Stomach smooth muscle (tissue), 2 donors: ENCODE measurements around the gene GBX1.

Experiments used
- H3K27ac ChIP-seq: one replicate; pipeline ENCODE4 v1.7.0; 2013; ENCODE audit warnings: mild to moderate bottlenecking, low read length, inconsistent platforms
- H3K27me3 ChIP-seq, 2 donors: one replicate each; pipeline ENCODE4 v1.7.0; 2013; ENCODE audit warnings: low read length in 2 of 2; ENCODE audit not compliant: insufficient read depth in 2 of 2, control insufficient read depth in 1 of 2
- H3K36me3 ChIP-seq, 2 donors: one replicate each; pipeline ENCODE4 v1.7.0; 2013; ENCODE audit warnings: low read length in 2 of 2; ENCODE audit not compliant: control insufficient read depth in 2 of 2, insufficient read depth in 2 of 2
- H3K4me1 ChIP-seq: one replicate; pipeline ENCODE4 v1.7.0; 2013; ENCODE audit warnings: low read length; ENCODE audit not compliant: control insufficient read depth, insufficient read depth
- H3K4me3 ChIP-seq, 2 donors: one replicate each; pipeline ENCODE4 v1.7.0; 2013; ENCODE audit warnings: low read length in 2 of 2
- H3K9ac ChIP-seq, 2 donors: one replicate each; pipeline ENCODE4 v1.7.0; 2013; ENCODE audit warnings: low read length in 2 of 2, mild to moderate bottlenecking in 1 of 2
- H3K9me3 ChIP-seq, 2 donors: one replicate each; pipeline ENCODE4 v1.7.0; 2013; ENCODE audit warnings: low read length in 2 of 2; ENCODE audit not compliant: control insufficient read depth in 2 of 2
- donor health status: healthy.
- donor health status: Pancreatic carcinoma.

GBX1 gene

GRCh38 chr7:151206914-151207313 is 39.4 kb upstream of the GBX1 start:
- H3K9ac ChIP-seq = no peak overlapping the region
- no peaks in the 10 kb centered on the region for H3K36me3 ChIP-seq
- no peak overlapping the region for H3K4me3 ChIP-seq
- no peaks in the 10 kb centered on the region for H3K9me3 ChIP-seq
- H3K27ac ChIP-seq = no peak overlapping the region
- peaks cover 9 to 13% of the 10 kb centered on the region in 2 donors for H3K27me3 ChIP-seq
- no peaks in the 10 kb centered on the region for H3K4me1 ChIP-seq

- Histone ChIP-seq H3K27me3 (peaks cover 9 to 14% of the 10 kb centered on the region in 2 donors), H3K27ac (no peak overlapping the region), H3K4me1 (no peaks in the 10 kb centered on the region), H3K9me3 (no peaks in the 10 kb centered on the region), H3K9ac (no peak overlapping the region), H3K36me3 (no peaks in the 10 kb centered on the region), H3K4me3 (no peak overlapping the region)
Measured at GRCh38 chr7:151205730-151206129, 38.2 kb upstream of the GBX1 start.

- Histone ChIP-seq H3K9ac (no peak overlapping the region), H3K36me3 (no peaks in the 10 kb centered on the region), H3K4me1 (peaks cover 4% of the 10 kb centered on the region), H3K9me3 (no peaks in the 10 kb centered on the region), H3K27ac (no peak overlapping the region), H3K27me3 (peaks cover 9 to 14% of the 10 kb centered on the region in 2 donors), H3K4me3 (no peak overlapping the region)
Measured at GRCh38 chr7:151204383-151205032, 37.0 kb upstream of the GBX1 start.

GRCh38 chr7:151202836-151203235 is 35.3 kb upstream of the GBX1 start:
- H3K27me3 ChIP-seq = peaks cover 9 to 14% of the 10 kb centered on the region in 2 donors
- no peaks in the 10 kb centered on the region for H3K36me3 ChIP-seq
- H3K9ac ChIP-seq = no peak overlapping the region
- H3K4me1 ChIP-seq = peaks cover 6% of the 10 kb centered on the region
- H3K27ac ChIP-seq = no peak overlapping the region
- no peaks in the 10 kb centered on the region for H3K9me3 ChIP-seq
- H3K4me3 ChIP-seq = no peak overlapping the region

- Histone ChIP-seq H3K27me3 (peaks cover 9 to 15% of the 10 kb centered on the region in 2 donors), H3K27ac (no peak overlapping the region), H3K4me1 (peaks cover 6% of the 10 kb centered on the region), H3K4me3 (no peak overlapping the region), H3K9ac (no peak overlapping the region), H3K9me3 (no peaks in the 10 kb centered on the region), H3K36me3 (no peaks in the 10 kb centered on the region)
Measured at GRCh38 chr7:151201751-151202150, 34.3 kb upstream of the GBX1 start.

GRCh38 chr7:151201344-151201743 is 33.9 kb upstream of the GBX1 start:
- Histone ChIP-seq H3K27ac (no peak overlapping the region), H3K4me1 (peaks cover 6% of the 10 kb centered on the region), H3K4me3 (no peak overlapping the region), H3K27me3 (peaks cover 9 to 17% of the 10 kb centered on the region in 2 donors), H3K36me3 (no peaks in the 10 kb centered on the region), H3K9ac (no peak overlapping the region), H3K9me3 (no peaks in the 10 kb centered on the region)

- H3K9ac ChIP-seq = no peak overlapping the region
- no peak overlapping the region for H3K27ac ChIP-seq
- H3K36me3 ChIP-seq = no peaks in the 10 kb centered on the region
- peaks cover 6% of the 10 kb centered on the region for H3K4me1 ChIP-seq
- H3K4me3 ChIP-seq = no peak overlapping the region
- H3K27me3 ChIP-seq = peaks cover 4 to 20% of the 10 kb centered on the region in 2 donors
- no peaks in the 10 kb centered on the region for H3K9me3 ChIP-seq
Measured at GRCh38 chr7:151198945-151199848, 31.7 kb upstream of the GBX1 start.

- peaks cover 6% of the 10 kb centered on the region for H3K4me1 ChIP-seq
- no peak overlapping the region for H3K27ac ChIP-seq
- peaks cover 0 to 15% of the 10 kb centered on the region in 2 donors for H3K27me3 ChIP-seq
- no peak overlapping the region for H3K4me3 ChIP-seq
- H3K9me3 ChIP-seq = no peaks in the 10 kb centered on the region
- H3K9ac ChIP-seq = no peak overlapping the region
- H3K36me3 ChIP-seq = no peaks in the 10 kb centered on the region
Measured at GRCh38 chr7:151197932-151198331, 30.4 kb upstream of the GBX1 start.

- Histone ChIP-seq H3K27me3 (peaks cover 0 to 15% of the 10 kb centered on the region in 2 donors), H3K4me3 (no peak overlapping the region), H3K9ac (no peak overlapping the region), H3K27ac (no peak overlapping the region), H3K4me1 (peaks cover 6% of the 10 kb centered on the region), H3K36me3 (no peaks in the 10 kb centered on the region), H3K9me3 (no peaks in the 10 kb centered on the region)
Measured at GRCh38 chr7:151195616-151196450, 28.3 kb upstream of the GBX1 start.

- no peak overlapping the region for H3K4me3 ChIP-seq
- no peaks in the 10 kb centered on the region for H3K4me1 ChIP-seq
- H3K9me3 ChIP-seq = no peaks in the 10 kb centered on the region
- H3K9ac ChIP-seq = no peak overlapping the region
- peaks cover 0 to 15% of the 10 kb centered on the region in 2 donors for H3K27me3 ChIP-seq
- H3K36me3 ChIP-seq = no peaks in the 10 kb centered on the region
- H3K27ac ChIP-seq = no peak overlapping the region
Measured at GRCh38 chr7:151194188-151194587, 26.7 kb upstream of the GBX1 start.
